H1 (cell line): ENCODE measurements around the gene CTPS2. TPM values are rescaled to one million over a fixed set of nuclear protein-coding genes. Genes with fewer than 3 reads are reported as not detected.
"Not testable (repeated sequence)": the region's sequence is repeated elsewhere in the genome, so short reads cannot be mapped to it uniquely, and the experiment has no call there.

Source experiments
- CTCF ChIA-PET: fragments of 300-600 bp; sonication (Branson Sonifier 250); formaldehyde crosslinking; loops from one replicate; lab custom pipeline; 2021; ENCODE audit not compliant: partially characterized antibody; lab: Charles Lee
- POLR2A ChIA-PET: fragments of 300-600 bp; sonication (Branson Sonifier 250); formaldehyde crosslinking; loops from one replicate; lab custom pipeline; 2021; ENCODE audit warnings: inconsistent platforms; ENCODE audit not compliant: partially characterized antibody; lab: Charles Lee
- DNase-seq, 2 experiments: peaks; one replicate each; pipeline versions ENCODE4 v3.0.0 to v3.0.0-alpha.2; 2010 to 2022; ENCODE audit warnings: low spot score in 2 of 2, low read depth in 1 of 2, mixed read lengths in 1 of 2
- FAIRE-seq: peaks from 2 replicates; lab custom pipeline; 2011; peaks lifted over from hg19 to GRCh38; lab: Jason Lieb, UNC
- H2AFZ ChIP-seq: 2 replicates; pipeline ENCODE4 v1.8.1; 2012; ENCODE audit warnings: low read length, inconsistent platforms
- H2AK5ac ChIP-seq: 2 replicates; pipeline ENCODE4 v1.6.1; 2013; ENCODE audit warnings: low read depth, low read length
- H2BK120ac ChIP-seq: replicated peaks from 2 replicates; pipeline ENCODE3; 2013; ENCODE audit warnings: low read depth, low read length, inconsistent platforms
- H2BK12ac ChIP-seq: 2 replicates; pipeline ENCODE4 v1.6.1; 2013; ENCODE audit warnings: low read depth, low read length
- H2BK15ac ChIP-seq: 2 replicates; pipeline ENCODE4 v1.6.1; 2013; ENCODE audit warnings: low read length
- H2BK20ac ChIP-seq: 2 replicates; pipeline ENCODE4 v1.6.1; 2013; ENCODE audit warnings: low read length
- H2BK5ac ChIP-seq: 2 replicates; pipeline ENCODE4 v1.6.1; 2013; ENCODE audit warnings: low read depth, low read length
- H3K14ac ChIP-seq: 2 replicates; pipeline ENCODE4 v1.6.1; 2013; ENCODE audit warnings: inconsistent platforms; ENCODE audit not compliant: insufficient read length
- H3K18ac ChIP-seq: 2 replicates; pipeline ENCODE4 v1.6.1; 2013; ENCODE audit warnings: low read length; ENCODE audit errors: extremely low read depth
- H3K23ac ChIP-seq: 2 replicates; pipeline ENCODE4 v1.6.1; 2013; ENCODE audit warnings: inconsistent platforms; ENCODE audit not compliant: insufficient read length
- H3K23me2 ChIP-seq: 2 replicates; pipeline ENCODE4 v1.6.1; 2013; ENCODE audit warnings: low read depth, low read length
- H3K27ac ChIP-seq: 2 replicates; pipeline ENCODE4 v1.6.1; 2011; ENCODE audit warnings: low read depth, low read length, inconsistent platforms
- H3K27me3 ChIP-seq, 4 experiments: replicated peaks in 1 of 4; 1 replicate in 1 of 4; 2 replicates in 3 of 4; pipeline versions ENCODE4 v1.6.1 to v1.8.1; 2011 to 2013; ENCODE audit warnings: low read length in 3 of 4, mild to moderate bottlenecking in 3 of 4, inconsistent platforms in 2 of 4, mixed read lengths in 2 of 4, moderate library complexity in 1 of 4; ENCODE audit not compliant: control insufficient read depth in 3 of 4, insufficient read depth in 3 of 4; ENCODE audit errors: extremely low read depth in 1 of 4
- H3K36me3 ChIP-seq, 4 experiments: 2 replicates each; pipeline versions ENCODE4 v1.6.1 to v1.8.1; 2011 to 2013; ENCODE audit warnings: mild to moderate bottlenecking in 4 of 4, low read length in 3 of 4, moderate library complexity in 2 of 4, control low read depth in 1 of 4, inconsistent platforms in 1 of 4; ENCODE audit not compliant: insufficient read depth in 4 of 4, control insufficient read depth in 2 of 4
- H3K4ac ChIP-seq: replicated peaks from 2 replicates; pipeline ENCODE3; 2013; ENCODE audit warnings: low read length, low read depth, mixed read lengths, inconsistent platforms; ENCODE audit not compliant: insufficient read length
- H3K4me1 ChIP-seq, 4 experiments: replicated peaks in 1 of 4; 1 replicate in 1 of 4; 2 replicates in 3 of 4; pipeline versions ENCODE4 v1.6.1 to v1.8.1; 2011 to 2013; ENCODE audit warnings: low read length in 3 of 4, inconsistent platforms in 2 of 4, mixed read lengths in 1 of 4; ENCODE audit not compliant: insufficient read depth in 4 of 4, control insufficient read depth in 3 of 4
- H3K4me2 ChIP-seq, 2 experiments: 2 replicates each; pipeline versions ENCODE4 v1.6.1 to v1.8.1; 2011 to 2013; ENCODE audit warnings: low read depth in 2 of 2, low read length in 2 of 2, control low read depth in 1 of 2, inconsistent platforms in 1 of 2, mild to moderate bottlenecking in 1 of 2; ENCODE audit not compliant: insufficient read depth in 1 of 2
- H3K4me3 ChIP-seq, 4 experiments: fragments of 200-600, 300-600 bp in 1 of 4; sonication (generic), shearing (Covaris generic), sonication (Bioruptor Twin) in 1 of 4; 2 replicates each; pipeline versions ENCODE4 v1.5.1 to v1.8.1; 2011 to 2016; ENCODE audit warnings: low read length in 4 of 4, low read depth in 3 of 4, control low read depth in 2 of 4, inconsistent platforms in 2 of 4, mild to moderate bottlenecking in 2 of 4, mixed read lengths in 1 of 4, moderate library complexity in 1 of 4; ENCODE audit not compliant: insufficient read depth in 2 of 4; ENCODE audit errors: extremely low read depth in 1 of 4
- H3K56ac ChIP-seq: replicated peaks from 2 replicates; pipeline ENCODE3; 2013; ENCODE audit warnings: low read depth, mild to moderate bottlenecking, mixed read lengths, low read length, inconsistent platforms; ENCODE audit not compliant: insufficient read length
- H3K79me1 ChIP-seq: 2 replicates; pipeline ENCODE4 v1.6.1; 2013; ENCODE audit warnings: low read depth, low read length, control low read depth
- H3K79me2 ChIP-seq, 2 experiments: 2 replicates each; pipeline versions ENCODE4 v1.6.1 to v1.8.1; 2012 to 2013; ENCODE audit warnings: low read length in 2 of 2, mild to moderate bottlenecking in 2 of 2, inconsistent platforms in 1 of 2; ENCODE audit not compliant: insufficient read depth in 2 of 2, control insufficient read depth in 1 of 2
- H3K9ac ChIP-seq, 4 experiments: replicated peaks in 1 of 4; 1 replicate in 1 of 4; 2 replicates in 3 of 4; pipeline versions ENCODE4 v1.6.1 to v1.8.1; 2011 to 2013; ENCODE audit warnings: low read depth in 3 of 4, low read length in 3 of 4, control low read depth in 2 of 4, mild to moderate bottlenecking in 2 of 4, moderate library complexity in 2 of 4, inconsistent platforms in 1 of 4; ENCODE audit errors: extremely low read depth in 1 of 4
- H3K9me3 ChIP-seq, 2 experiments: 2 replicates each; pipeline versions ENCODE4 v1.6.1 to v1.8.1; 2012 to 2013; ENCODE audit warnings: mild to moderate bottlenecking in 2 of 2, moderate library complexity in 2 of 2, control low read depth in 1 of 2, inconsistent platforms in 1 of 2, low read depth in 1 of 2, low read length in 1 of 2, mixed read lengths in 1 of 2; ENCODE audit not compliant: insufficient read depth in 2 of 2
- H4K20me1 ChIP-seq, 2 experiments: replicated peaks in 1 of 2; 2 replicates each; pipeline versions ENCODE3 to v1.8.1; 2011 to 2013; ENCODE audit warnings: inconsistent platforms in 2 of 2, low read length in 2 of 2, mild to moderate bottlenecking in 1 of 2; ENCODE audit not compliant: insufficient read depth in 2 of 2, control insufficient read depth in 1 of 2
- H4K5ac ChIP-seq: 2 replicates; pipeline ENCODE4 v1.6.1; 2013; ENCODE audit warnings: low read length, low read depth, mixed read lengths, inconsistent platforms; ENCODE audit not compliant: insufficient read length
- H4K8ac ChIP-seq: 2 replicates; pipeline ENCODE4 v1.8.0; 2013; ENCODE audit warnings: mild to moderate bottlenecking, moderate library complexity, low read length, inconsistent platforms; ENCODE audit not compliant: insufficient read depth; ENCODE audit errors: extremely low read depth
- H4K91ac ChIP-seq: replicated peaks from 2 replicates; pipeline ENCODE3; 2013; ENCODE audit warnings: low read length, mixed read lengths, inconsistent platforms; ENCODE audit not compliant: insufficient read length
- CTBP2 ChIP-seq: IDR thresholded peaks from 2 replicates; pipeline ENCODE4 v1.7.0; 2011; ENCODE audit warnings: borderline replicate concordance, mild to moderate bottlenecking, moderate library complexity, mixed read lengths, low read length; ENCODE audit not compliant: insufficient read depth, insufficient read length
- E2F6 ChIP-seq: IDR thresholded peaks from 2 replicates; pipeline ENCODE4 v1.6.1; 2012; ENCODE audit warnings: inconsistent platforms
- PHF8 ChIP-seq: fragments of 200-600 bp; sonication (generic); conservative IDR thresholded peaks from 2 replicates; pipeline ENCODE4 v1.7.1; 2012; ENCODE audit warnings: low read depth, mild to moderate bottlenecking, inconsistent platforms, low read length, moderate library complexity
- TAF1 ChIP-seq: IDR thresholded peaks from 2 replicates; pipeline ENCODE4 v1.6.1; 2011; ENCODE audit warnings: mild to moderate bottlenecking, low read depth, low read length
- WGBS, 2 experiments: shearing (Covaris generic) in 1 of 2; methylation state at CpG; one replicate each; pipeline versions ENCODE4 v1.1.6 to v1.1.7; 2013 to 2015; ENCODE audit warnings: low lambda C conversion rate in 2 of 2, mixed read lengths in 2 of 2, inconsistent platforms in 1 of 2, low coverage in 1 of 2, missing lambda C conversion rate in 1 of 2; ENCODE audit not compliant: insufficient replicate concordance in 2 of 2, insufficient coverage in 1 of 2, insufficient read length in 1 of 2; ENCODE audit errors: extremely low coverage in 1 of 2, missing lambda C conversion rate in 1 of 2; 5-methylcytosine and 5-hydroxymethylcytosine counted together
- polyA plus RNA-seq, 7 experiments: library from polyadenylated mRNA; depleted of rRNA in 3 of 7; stranded (reverse) in 5 of 7; unstranded in 2 of 7; fragments of >200 nt in 5 of 7; fragments of 200-250 nt in 2 of 7; gene quantifications; 1 replicate in 5 of 7; 2 replicates in 1 of 7; 4 replicates in 1 of 7; pipeline versions ENCODE4 v1.2.1 to v1.2.3, GENCODE V29; 2011 to 2013; ENCODE audit warnings: missing spikeins in 2 of 7, mixed read lengths in 2 of 7
- total RNA-seq: library from RNA; stranded (reverse); fragmentation: NEBNext Ultra II Directional; extraction: Animal tissue kit (Norgen Biotek cat#: 25700); gene quantifications from 2 replicates; pipeline ENCODE4 v1.2.1, GENCODE V29; 2021

CTPS2 gene
- total and polyA plus RNA-seq, 2 of the 8 experiments (the other 6 are each of a cell fraction or from before 2014, with no cell fraction given): 17.1 to 34.0 TPM

- TF ChIP-seq E2F6 (no peak), TAF1 (no peak), PHF8 (no peak), CTBP2 (no peak)
- TF ChIP-seq, all 59 proteins: peak for 0
Measured at GRCh38 chrX:16727637-16728036, 15.2 kb upstream of the CTPS2 start (continued).

GRCh38 chrX:16726347-16726988 lies 14.0 kb upstream of the CTPS2 start:
- H3K18ac ChIP-seq, CTCF ChIA-PET, H3K36me3 ChIP-seq, H3K4me1 ChIP-seq, H3K56ac ChIP-seq, H3K9me3 ChIP-seq, H2AK5ac ChIP-seq, H4K8ac ChIP-seq, H4K20me1 ChIP-seq, H3K4me3 ChIP-seq, H2BK5ac ChIP-seq, H3K4me2 ChIP-seq, H3K23me2 ChIP-seq, H4K5ac ChIP-seq, H3K27ac ChIP-seq, DNase-seq, H2BK20ac ChIP-seq, H3K79me1 ChIP-seq, H4K91ac ChIP-seq, H2AFZ ChIP-seq, FAIRE-seq, H3K14ac ChIP-seq, H3K4ac ChIP-seq, H3K23ac ChIP-seq, H2BK15ac ChIP-seq, POLR2A ChIA-PET, H2BK12ac ChIP-seq, H3K9ac ChIP-seq, H2BK120ac ChIP-seq, H3K27me3 ChIP-seq: not testable (repeated sequence)
- WGBS, 2 experiments: 91% methylated on average over 5 of the region's 5 CpGs; no CpG with 5 or more reads in 1 of the 2 experiments
- H3K79me2 ChIP-seq: peaks cover 0 to 49% of the 10 kb centered on the region in 2 experiments; a peak in 2 of 4 replicates
